ENCODE results near the gene CHN1. TPM values are rescaled to one million over a fixed set of nuclear protein-coding genes. Genes with fewer than 3 reads are reported as not detected.

Gene CHN1
- total and polyA plus RNA-seq, 2 of the 8 experiments (the other 6 are each of a cell fraction or from before 2014, with no cell fraction given): 54.0 to 65.7 TPM

- Histone ChIP-seq H3K14ac (ENCODE audit: insufficient read length) (no peak overlapping the region), H2BK120ac (replicated peaks; ENCODE audit: low read depth, low read length) (no peak overlapping the region), H2BK5ac (ENCODE audit: low read depth, low read length) (no peak overlapping the region), H3K9ac (replicated peaks in 1 of 4; ENCODE audit: extremely low read depth in 1 of 4, low read depth in 3 of 4, low read length in 3 of 4) (no peak overlapping the region), H3K4me2 (ENCODE audit: insufficient read depth in 1 of 2, low read depth in 2 of 2, low read length in 2 of 2) (peak overlapping the region; percentile 54 to 59), H3K18ac (ENCODE audit: extremely low read depth, low read length) (no peak overlapping the region), H2BK15ac (ENCODE audit: low read length) (no peak overlapping the region), H3K9me3 (ENCODE audit: insufficient read depth in 2 of 2, low read depth in 1 of 2, low read length in 1 of 2) (no peaks in the 10 kb centered on the region), H3K4me3 (ENCODE audit: extremely low read depth in 1 of 4, insufficient read depth in 2 of 4, low read depth in 3 of 4, low read length in 4 of 4) (peak overlapping the region in 2 of 4 experiments; percentile 41 to 47; a peak in 4 of 8 replicates), H3K79me1 (ENCODE audit: low read depth, low read length) (no peaks in the 10 kb centered on the region), H4K8ac (ENCODE audit: extremely low read depth, insufficient read depth, low read length) (no peak overlapping the region), H3K23me2 (ENCODE audit: low read depth, low read length) (no peaks in the 10 kb centered on the region), H3K23ac (ENCODE audit: insufficient read length) (no peak overlapping the region), H4K5ac (ENCODE audit: insufficient read length, low read depth, low read length) (no peak overlapping the region), H2BK12ac (ENCODE audit: low read depth, low read length) (0 out of 2 replicates have a peak overlapping the region, but pooled peaks have one; percentile 30), H3K4me1 (replicated peaks in 1 of 4; ENCODE audit: control insufficient read depth in 3 of 4, insufficient read depth in 4 of 4, low read length in 3 of 4) (peaks cover 2 to 20% (median 12%) of the 10 kb centered on the region in 4 experiments; a peak in 4 of 7 replicates), H3K79me2 (ENCODE audit: control insufficient read depth in 1 of 2, insufficient read depth in 2 of 2, low read length in 2 of 2) (peaks cover 3 to 58% of the 10 kb centered on the region in 2 experiments; a peak in 3 of 4 replicates), H2AK5ac (ENCODE audit: low read depth, low read length) (no peak overlapping the region; the same call in 1 of the 2 replicates), H3K56ac (replicated peaks; ENCODE audit: insufficient read length, low read depth, low read length) (no peak overlapping the region), H3K27me3 (replicated peaks in 1 of 4; ENCODE audit: control insufficient read depth in 3 of 4, extremely low read depth in 1 of 4, insufficient read depth in 3 of 4, low read length in 3 of 4) (no peaks in the 10 kb centered on the region), H3K36me3 (ENCODE audit: control insufficient read depth in 2 of 4, insufficient read depth in 4 of 4, low read length in 3 of 4) (no peaks in the 10 kb centered on the region), H4K91ac (replicated peaks; ENCODE audit: insufficient read length, low read length) (no peak overlapping the region), H2AFZ (ENCODE audit: low read length) (no peak overlapping the region), H2BK20ac (ENCODE audit: low read length) (no peak overlapping the region), H4K20me1 (replicated peaks in 1 of 2; ENCODE audit: control insufficient read depth in 1 of 2, insufficient read depth in 2 of 2, low read length in 2 of 2) (no peaks in the 10 kb centered on the region), H3K27ac (ENCODE audit: low read depth, low read length) (no peak overlapping the region), H3K4ac (replicated peaks; ENCODE audit: insufficient read length, low read depth, low read length) (peak overlapping the region; percentile 19)
- DNase-seq (ENCODE audit: low read depth in 1 of 2, low spot score in 2 of 2) (no peak), FAIRE-seq (peak; percentile 96)
- 50% methylated on average over 8 of the region's 8 CpGs; no CpG with 5 or more reads in 1 of the 2 experiments for WGBS, 2 experiments (ENCODE audit: extremely low coverage in 1 of 2, insufficient coverage in 1 of 2, insufficient read length in 1 of 2, insufficient replicate concordance in 2 of 2, low coverage in 1 of 2, low lambda C conversion rate in 2 of 2, missing lambda C conversion rate in 1 of 2)
- POLR2A ChIA-PET (ENCODE audit: partially characterized antibody): interaction anchor here (2.7 kb wide), 1 partner anchor 11 kb away, joined by 9 read pairs; no protein-coding TSS in a partner anchor
- CTCF ChIA-PET (ENCODE audit: partially characterized antibody): interaction anchor here (0.7 to 1.7 kb wide), 4 partner anchors 9 to 150 kb away, joined by 3 to 5 read pairs (median 4); no protein-coding TSS in a partner anchor
- TF ChIP-seq CEBPB (IDR thresholded peaks at IDR 0.05; ENCODE audit: low read depth, low read length): peak; percentile 61; the same call in 1 of the 2 replicates
- no peak for TF ChIP-seq CREB1 (IDR thresholded peaks at IDR 0.05)
Observed at GRCh38 chr2:174846941-174847938, 157.9 kb downstream of the CHN1 start.

All from H1 (cell line).